Hepatocyte (in vitro differentiated cells): ENCODE data around the gene NUMB.

Source experiments
- CTCF ChIP-seq: fragments of 200-600 bp; sonication (generic); IDR thresholded peaks from 2 replicates; pipeline ENCODE4 v1.5.1; 2016; ENCODE audit warnings: antibody characterized with exemption, mild to moderate bottlenecking; ENCODE audit not compliant: poor library complexity
- EZH2 ChIP-seq: fragments of 200-600 bp; sonication (generic); IDR thresholded peaks from 2 replicates; pipeline ENCODE4 v1.6.1; 2016; ENCODE audit warnings: antibody characterized with exemption, mild to moderate bottlenecking, borderline replicate concordance
- EZH2phosphoT487 ChIP-seq: fragments of 200-600 bp; sonication (generic); IDR thresholded peaks from one replicate; pipeline ENCODE4 v1.6.1; 2018; ENCODE audit warnings: antibody characterized with exemption, mild to moderate bottlenecking, low read depth, moderate library complexity; ENCODE audit not compliant: unreplicated experiment, severe bottlenecking

DNA sequence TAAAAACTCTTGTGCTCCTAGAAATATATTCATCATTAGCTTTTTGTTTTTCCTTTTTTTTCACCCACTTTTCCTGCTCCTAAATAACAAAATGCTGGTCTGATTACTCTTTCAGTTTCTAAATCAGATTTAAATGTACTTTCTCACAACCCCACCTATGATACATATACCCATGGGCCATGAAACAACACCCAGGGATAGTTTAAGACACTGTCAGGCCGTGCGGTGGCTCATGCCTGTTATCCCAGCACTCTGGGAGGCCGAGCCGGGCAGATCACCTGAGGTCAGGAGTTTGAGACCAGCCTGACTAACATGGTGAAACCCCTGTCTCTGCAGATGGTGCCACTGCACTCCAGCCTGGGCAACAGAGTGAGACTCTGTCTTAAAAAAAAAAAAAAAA, 1.6 kb upstream of the NUMB start:
- TF ChIP-seq CTCF (no peak), EZH2 (no peak), EZH2phosphoT487 (no peak)
